ENCODE results near the gene BSN. TPM values are rescaled to one million over a fixed set of nuclear protein-coding genes. Genes with fewer than 3 reads are reported as not detected.

Gene BSN
- total RNA-seq, 1 donor from 2014 or later, result 0.85 TPM

DNA sequence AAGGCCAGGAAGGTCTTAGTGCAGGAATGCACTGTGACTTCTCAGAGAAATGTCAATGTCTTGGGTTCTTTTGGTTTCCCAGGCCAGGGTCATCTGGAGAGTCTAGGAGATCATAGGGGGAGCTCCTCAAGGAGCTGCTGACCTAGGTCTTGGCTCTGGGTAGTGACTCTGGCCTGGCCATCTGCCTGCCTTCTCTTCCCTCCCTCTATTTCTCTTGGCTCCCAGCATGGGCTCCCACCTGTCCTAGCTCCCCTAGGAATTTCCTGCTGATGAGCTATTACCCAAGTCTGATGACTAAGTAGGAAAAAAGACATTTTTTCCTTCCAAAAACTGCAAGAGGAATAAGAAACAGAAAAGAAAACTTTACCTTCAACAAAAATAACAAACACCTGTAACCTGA is 57.4 kb downstream of the BSN start:
- TF ChIP-seq, protein P1, sequence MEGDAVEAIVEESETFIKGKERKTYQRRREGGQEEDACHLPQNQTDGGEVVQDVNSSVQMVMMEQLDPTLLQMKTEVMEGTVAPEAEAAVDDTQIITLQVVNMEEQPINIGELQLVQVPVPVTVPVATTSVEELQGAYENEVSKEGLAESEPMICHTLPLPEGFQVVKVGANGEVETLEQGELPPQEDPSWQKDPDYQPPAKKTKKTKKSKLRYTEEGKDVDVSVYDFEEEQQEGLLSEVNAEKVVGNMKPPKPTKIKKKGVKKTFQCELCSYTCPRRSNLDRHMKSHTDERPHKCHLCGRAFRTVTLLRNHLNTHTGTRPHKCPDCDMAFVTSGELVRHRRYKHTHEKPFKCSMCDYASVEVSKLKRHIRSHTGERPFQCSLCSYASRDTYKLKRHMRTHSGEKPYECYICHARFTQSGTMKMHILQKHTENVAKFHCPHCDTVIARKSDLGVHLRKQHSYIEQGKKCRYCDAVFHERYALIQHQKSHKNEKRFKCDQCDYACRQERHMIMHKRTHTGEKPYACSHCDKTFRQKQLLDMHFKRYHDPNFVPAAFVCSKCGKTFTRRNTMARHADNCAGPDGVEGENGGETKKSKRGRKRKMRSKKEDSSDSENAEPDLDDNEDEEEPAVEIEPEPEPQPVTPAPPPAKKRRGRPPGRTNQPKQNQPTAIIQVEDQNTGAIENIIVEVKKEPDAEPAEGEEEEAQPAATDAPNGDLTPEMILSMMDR (IDR thresholded peaks at IDR 0.05), result no peak
- intact Hi-C loops (cut with DNase I), result no loop called here
- Histone ChIP-seq H3K27ac (no peak overlapping the region), H3K9me3 (no peaks in the 10 kb centered on the region), H3K4me3 (no peak overlapping the region), H3K27me3 (no peaks in the 10 kb centered on the region), H3K36me3 (no peaks in the 10 kb centered on the region), H3K4me1 (no peaks in the 10 kb centered on the region)
- DNase-seq (ENCODE audit: low spot score in 2 of 2), result no peak

DNA sequence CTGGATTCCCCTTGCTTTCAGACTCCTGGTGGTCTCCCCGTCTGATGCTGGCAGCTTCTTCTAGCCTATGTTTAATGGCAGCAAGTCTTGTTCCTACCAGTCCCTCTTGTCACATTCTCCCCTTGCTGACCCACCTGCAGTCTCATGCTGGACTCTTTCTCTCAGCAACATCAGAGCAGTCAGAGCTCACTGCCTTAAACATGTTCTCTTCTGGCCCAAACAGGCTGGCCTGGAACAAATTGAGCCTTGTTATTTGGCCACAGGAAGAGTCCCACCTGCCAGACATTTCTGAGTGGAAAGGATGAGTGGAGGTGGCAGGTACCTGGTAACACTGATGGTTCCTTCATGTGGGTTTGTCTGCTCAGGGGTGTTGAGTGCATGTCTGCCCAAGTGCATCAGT is 60.7 kb downstream of the BSN start:
- TF ChIP-seq, protein P1 (IDR thresholded peaks at IDR 0.05), result no peak
- no peak for DNase-seq (ENCODE audit: low spot score in 2 of 2)
- Histone ChIP-seq H3K27ac (no peak overlapping the region), H3K9me3 (no peaks in the 10 kb centered on the region), H3K27me3 (no peaks in the 10 kb centered on the region), H3K4me1 (no peaks in the 10 kb centered on the region), H3K4me3 (no peak overlapping the region), H3K36me3 (no peaks in the 10 kb centered on the region)
- intact Hi-C loops (cut with DNase I), result no loop called here

DNA sequence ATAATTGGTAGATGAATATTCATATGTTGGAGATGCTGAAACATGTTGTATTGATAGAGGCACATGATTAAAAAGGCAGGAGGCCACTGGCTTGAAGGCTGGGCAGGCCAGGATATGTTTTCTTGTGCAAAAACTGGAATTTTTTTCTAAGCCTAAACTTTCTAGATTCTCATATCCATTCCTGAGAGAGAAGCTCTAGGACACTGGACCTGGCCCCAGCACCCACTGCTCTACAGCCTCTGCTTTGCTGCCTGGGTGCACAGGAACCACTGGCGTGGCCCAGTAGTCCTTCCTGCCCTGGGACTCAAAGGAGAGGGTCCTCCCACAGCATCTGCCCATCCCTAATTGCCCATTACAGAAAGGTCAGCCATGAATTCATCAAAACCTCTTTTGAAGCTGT is 61.8 kb downstream of the BSN start:
- no peaks in the 10 kb centered on the region for H3K9me3 ChIP-seq
- H3K4me1 ChIP-seq, result no peaks in the 10 kb centered on the region
- DNase-seq (ENCODE audit: low spot score in 2 of 2), result no peak
- TF ChIP-seq, protein P1 (IDR thresholded peaks at IDR 0.05), result no peak
- H3K27ac ChIP-seq, result no peak overlapping the region
- H3K27me3 ChIP-seq, result no peaks in the 10 kb centered on the region
- intact Hi-C loops (cut with DNase I), result no loop called here
- no peaks in the 10 kb centered on the region for H3K36me3 ChIP-seq
- no peak overlapping the region for H3K4me3 ChIP-seq

DNA sequence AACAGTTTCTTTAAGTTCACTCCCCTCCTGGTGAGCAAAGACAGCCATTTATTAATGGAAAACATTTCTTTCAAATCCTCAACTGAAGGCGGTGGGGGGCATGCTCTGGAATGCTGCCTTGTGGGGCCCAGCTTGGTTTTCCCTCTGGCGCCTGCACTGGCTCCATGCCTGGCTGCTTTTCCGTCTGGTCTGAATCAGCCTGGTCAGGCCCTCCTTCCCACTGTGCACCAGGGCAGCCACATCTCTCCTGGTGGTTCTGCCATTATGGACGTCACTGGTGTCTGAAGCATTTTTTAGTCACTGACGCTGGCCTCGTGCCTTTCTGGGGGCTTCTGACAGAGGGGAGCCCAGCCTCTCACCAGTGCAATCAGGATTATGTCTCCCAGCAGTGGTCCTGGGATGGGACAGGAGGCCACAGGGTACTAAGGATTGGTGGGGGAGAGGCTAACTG is 62.2 kb downstream of the BSN start:
- Histone ChIP-seq H3K9me3 (no peaks in the 10 kb centered on the region), H3K36me3 (no peaks in the 10 kb centered on the region), H3K27me3 (no peaks in the 10 kb centered on the region), H3K4me3 (no peak overlapping the region), H3K27ac (no peak overlapping the region), H3K4me1 (no peaks in the 10 kb centered on the region)
- intact Hi-C loops (cut with DNase I), result no loop called here
- no peak for DNase-seq (ENCODE audit: low spot score in 2 of 2)
- TF ChIP-seq, protein P1 (IDR thresholded peaks at IDR 0.05), result no peak

DNA sequence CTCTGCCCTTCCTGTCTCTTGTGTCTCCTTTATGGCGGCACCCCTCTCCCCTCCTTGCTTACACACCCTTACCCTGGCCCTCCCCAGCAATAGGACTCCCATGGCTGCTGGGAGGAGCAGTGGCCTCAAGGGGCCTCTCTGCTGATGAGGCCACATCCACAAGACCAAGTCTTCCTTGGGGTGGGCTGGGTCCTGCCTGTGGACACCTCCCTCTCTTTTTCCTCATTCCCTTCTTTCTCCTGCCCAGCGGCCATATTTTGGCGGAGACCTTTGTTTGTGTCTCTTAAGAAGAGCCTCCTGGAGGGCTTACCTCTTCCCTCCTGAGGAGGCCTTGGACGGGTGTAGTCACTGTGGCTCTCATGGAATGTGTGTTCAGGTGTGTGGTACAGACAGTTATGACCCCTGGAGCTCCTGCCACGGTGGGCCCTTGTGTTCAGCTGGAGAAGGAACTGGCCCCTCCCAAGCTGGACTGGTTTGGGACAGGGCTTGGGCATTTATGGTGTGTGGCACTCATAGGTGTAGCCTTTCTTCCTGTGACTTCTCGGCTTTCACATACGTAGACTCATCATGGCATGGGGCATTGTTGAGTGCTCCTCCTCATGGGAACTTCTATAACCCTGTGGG is 63.2 kb downstream of the BSN start:
- no peak for DNase-seq (ENCODE audit: low spot score in 2 of 2)
- TF ChIP-seq, protein P1 (IDR thresholded peaks at IDR 0.05), result no peak
- no peaks in the 10 kb centered on the region for H3K9me3 ChIP-seq
- H3K4me1 ChIP-seq, result no peaks in the 10 kb centered on the region
- no peaks in the 10 kb centered on the region for H3K36me3 ChIP-seq
- no peak overlapping the region for H3K27ac ChIP-seq
- H3K4me3 ChIP-seq, result no peak overlapping the region
- no peaks in the 10 kb centered on the region for H3K27me3 ChIP-seq
- intact Hi-C loops (cut with DNase I), result no loop called here

DNA sequence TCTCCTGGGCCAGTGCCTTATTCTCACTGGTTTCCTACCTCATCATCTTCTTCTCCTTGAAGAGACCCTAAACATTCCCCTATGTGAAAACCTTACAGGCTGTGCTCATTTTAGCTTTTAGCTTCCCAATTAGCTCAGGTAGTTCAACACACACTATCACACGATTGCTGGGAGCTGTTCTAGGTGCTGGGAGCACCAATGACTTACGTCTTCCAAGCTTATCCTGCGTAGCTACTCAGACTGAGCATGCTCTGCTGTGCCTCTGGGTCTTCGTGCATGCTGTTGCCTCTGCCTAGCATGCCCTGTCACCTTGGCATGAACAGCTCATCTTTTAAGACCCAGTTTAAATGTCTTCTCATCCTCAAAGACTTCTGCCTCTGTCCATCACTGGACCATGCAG is 64.1 kb downstream of the BSN start:
- Histone ChIP-seq H3K27me3 (no peaks in the 10 kb centered on the region), H3K4me3 (no peak overlapping the region), H3K36me3 (no peaks in the 10 kb centered on the region), H3K9me3 (no peaks in the 10 kb centered on the region), H3K4me1 (no peaks in the 10 kb centered on the region), H3K27ac (no peak overlapping the region)
- TF ChIP-seq, protein P1 (IDR thresholded peaks at IDR 0.05), result no peak
- intact Hi-C loops (cut with DNase I), result no loop called here
- DNase-seq (ENCODE audit: low spot score in 2 of 2), result no peak

All from ascending aorta (tissue), 2 donors.